ENCODE measurements around the gene CLSTN3. TPM values are rescaled to one million over a fixed set of nuclear protein-coding genes. Genes with fewer than 3 reads are reported as not detected.

Gene CLSTN3
- total RNA-seq, 1 donor from 2014 or later: 9.2 TPM

DNA sequence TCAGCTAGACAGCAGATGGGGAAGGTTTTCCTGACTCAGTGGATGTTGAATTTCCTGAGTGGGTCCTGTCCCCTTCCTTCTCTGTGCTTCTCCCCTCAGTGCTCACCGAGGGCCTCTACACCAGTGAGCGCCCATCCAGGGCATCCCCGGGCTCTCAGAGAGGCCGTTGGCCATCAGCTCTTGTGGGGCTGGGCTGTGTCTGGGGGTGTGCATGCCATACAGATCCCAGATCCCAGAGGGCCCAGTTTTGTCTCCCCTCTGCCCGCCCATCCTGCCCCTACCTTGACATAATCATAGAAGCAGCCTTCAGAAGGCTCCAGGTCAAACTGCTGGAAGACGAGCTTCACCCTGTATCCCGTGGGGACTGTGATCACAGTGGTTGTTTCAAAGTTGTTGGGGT lies 39.0 kb upstream of the CLSTN3 start:
- Histone ChIP-seq H3K36me3 (ENCODE audit: control insufficient read depth, insufficient read depth, low read length) (no peaks in the 10 kb centered on the region), H3K4me3 (ENCODE audit: low read depth, low read length) (no peak overlapping the region), H3K27me3 (ENCODE audit: control insufficient read depth, insufficient read depth, low read length) (peaks cover 4% of the 10 kb centered on the region)
- DNase-seq (ENCODE audit: low read depth) (no peak), FAIRE-seq (no peak)
- TF ChIP-seq, protein P1, sequence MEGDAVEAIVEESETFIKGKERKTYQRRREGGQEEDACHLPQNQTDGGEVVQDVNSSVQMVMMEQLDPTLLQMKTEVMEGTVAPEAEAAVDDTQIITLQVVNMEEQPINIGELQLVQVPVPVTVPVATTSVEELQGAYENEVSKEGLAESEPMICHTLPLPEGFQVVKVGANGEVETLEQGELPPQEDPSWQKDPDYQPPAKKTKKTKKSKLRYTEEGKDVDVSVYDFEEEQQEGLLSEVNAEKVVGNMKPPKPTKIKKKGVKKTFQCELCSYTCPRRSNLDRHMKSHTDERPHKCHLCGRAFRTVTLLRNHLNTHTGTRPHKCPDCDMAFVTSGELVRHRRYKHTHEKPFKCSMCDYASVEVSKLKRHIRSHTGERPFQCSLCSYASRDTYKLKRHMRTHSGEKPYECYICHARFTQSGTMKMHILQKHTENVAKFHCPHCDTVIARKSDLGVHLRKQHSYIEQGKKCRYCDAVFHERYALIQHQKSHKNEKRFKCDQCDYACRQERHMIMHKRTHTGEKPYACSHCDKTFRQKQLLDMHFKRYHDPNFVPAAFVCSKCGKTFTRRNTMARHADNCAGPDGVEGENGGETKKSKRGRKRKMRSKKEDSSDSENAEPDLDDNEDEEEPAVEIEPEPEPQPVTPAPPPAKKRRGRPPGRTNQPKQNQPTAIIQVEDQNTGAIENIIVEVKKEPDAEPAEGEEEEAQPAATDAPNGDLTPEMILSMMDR (IDR thresholded peaks at IDR 0.05; ENCODE audit: insufficient read depth, low read length, severe bottlenecking): no peak

DNA sequence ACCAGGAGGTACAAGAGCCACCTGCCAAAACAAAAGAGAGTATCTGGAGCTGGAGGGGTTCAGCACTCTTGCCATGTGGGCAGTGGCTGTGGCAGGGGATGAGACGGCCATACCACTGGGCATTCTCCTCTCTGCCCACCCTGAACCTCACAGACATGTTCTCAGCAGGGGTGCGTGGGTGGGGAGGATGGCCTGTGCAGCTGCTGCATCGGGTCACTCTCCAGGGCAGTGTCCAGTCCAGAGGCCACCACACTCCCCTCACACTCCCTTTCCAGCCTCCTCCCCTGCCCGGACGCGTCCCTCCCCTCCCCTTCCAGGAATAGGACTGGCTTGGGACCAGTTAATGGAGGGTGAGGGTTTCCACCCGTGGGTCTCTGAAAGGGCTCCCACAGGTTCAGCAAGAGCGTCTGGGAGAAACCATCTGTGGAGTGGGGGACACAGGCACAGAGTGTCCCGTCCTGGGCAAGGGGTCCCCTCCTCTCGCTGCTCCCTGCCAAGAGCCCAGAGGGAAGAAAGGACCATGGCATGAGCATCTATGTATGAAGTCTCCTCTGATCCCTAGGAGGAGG lies 38.4 kb upstream of the CLSTN3 start:
- FAIRE-seq: no peak

DNA sequence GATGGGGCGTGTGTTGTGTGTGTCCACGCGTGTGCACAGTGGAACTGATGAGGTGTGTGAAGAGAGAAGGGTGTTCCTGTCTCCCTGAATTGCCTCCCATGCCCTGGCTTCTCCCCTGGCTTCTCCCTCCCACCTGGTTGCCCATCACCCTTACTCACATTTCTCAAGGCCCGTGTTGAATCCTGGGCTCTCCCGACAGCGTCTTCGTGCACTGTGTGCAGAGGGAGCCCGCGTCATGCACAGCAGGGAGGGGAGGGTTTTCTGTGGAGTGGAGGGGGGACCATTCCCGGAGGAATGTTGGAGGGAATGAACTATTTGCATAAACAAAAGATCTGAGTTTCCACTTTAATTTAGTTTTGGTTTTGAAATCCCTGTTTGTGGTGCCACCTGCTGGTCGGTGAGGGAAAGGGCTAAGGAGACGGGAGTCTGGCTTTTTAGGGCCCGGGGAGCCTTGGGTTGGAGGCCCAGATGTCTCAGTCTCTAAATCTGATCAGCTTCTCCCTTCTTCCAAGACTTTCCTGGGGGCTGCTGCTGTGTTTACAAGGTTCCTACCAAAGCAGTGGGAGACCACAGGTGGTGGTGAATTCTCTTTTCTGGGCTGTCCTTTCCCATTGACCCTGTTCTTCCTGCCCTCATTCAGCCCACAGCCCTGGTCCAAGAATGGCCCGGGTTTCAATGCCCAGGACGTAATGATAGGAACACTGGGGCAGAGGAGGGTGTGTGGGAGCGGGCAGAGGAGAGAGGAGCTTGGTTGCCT lies 37.8 kb upstream of the CLSTN3 start, which contains the start of gene C1R:
Gene C1R (minus strand): TSS at position 217 of the 757 bp plus-strand sequence. CDS start 57 bp downstream, at position 160.
- Histone ChIP-seq H3K36me3 (ENCODE audit: control insufficient read depth, insufficient read depth, low read length) (no peaks in the 10 kb centered on the region), H3K27me3 (ENCODE audit: control insufficient read depth, insufficient read depth, low read length) (peaks cover 4% of the 10 kb centered on the region), H3K4me3 (ENCODE audit: low read depth, low read length) (peak within 1 kb of the TSS; percentile 33)
- DNase-seq (ENCODE audit: low read depth) (peak; percentile 52), FAIRE-seq (peak; percentile 18)
- TF ChIP-seq, protein P1 (IDR thresholded peaks at IDR 0.05; ENCODE audit: insufficient read depth, low read length, severe bottlenecking): peak; percentile 81

More for the DNA sequence above, 38.4 kb upstream of the CLSTN3 start:
- DNase-seq (ENCODE audit: low read depth): no peak
- no peak overlapping the region for H3K4me3 ChIP-seq (ENCODE audit: low read depth, low read length)
- no peaks in the 10 kb centered on the region for H3K36me3 ChIP-seq (ENCODE audit: control insufficient read depth, insufficient read depth, low read length)
- peaks cover 4% of the 10 kb centered on the region for H3K27me3 ChIP-seq (ENCODE audit: control insufficient read depth, insufficient read depth, low read length)
- TF ChIP-seq, protein P1 (IDR thresholded peaks at IDR 0.05; ENCODE audit: insufficient read depth, low read length, severe bottlenecking): no peak

DNA sequence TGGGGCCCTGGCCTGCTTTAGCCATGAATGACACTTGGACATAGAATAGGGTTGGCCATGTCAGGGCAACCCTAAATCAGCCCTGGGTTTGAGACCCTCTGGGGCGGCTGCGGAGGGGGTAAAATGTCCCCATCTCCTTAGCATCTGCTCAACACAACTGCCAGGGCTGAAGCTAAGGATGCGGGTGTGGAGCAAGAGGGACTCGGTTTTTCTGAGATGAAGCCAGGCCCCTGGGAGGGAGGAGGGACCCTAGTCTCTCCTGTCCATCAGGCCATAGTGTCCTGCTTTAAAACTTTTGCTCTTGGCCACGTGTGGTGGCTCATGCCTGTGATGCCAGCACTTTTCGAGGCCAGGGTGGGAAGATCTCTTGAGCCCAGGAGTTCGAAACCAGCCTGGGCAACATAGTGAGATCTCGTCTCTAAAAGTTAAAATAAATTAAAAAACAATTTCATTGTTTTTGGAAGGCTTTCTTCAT lies 37.1 kb upstream of the CLSTN3 start:
- DNase-seq (ENCODE audit: low read depth): no peak
- FAIRE-seq: no peak
- Histone ChIP-seq H3K27me3 (ENCODE audit: control insufficient read depth, insufficient read depth, low read length) (peaks cover 4% of the 10 kb centered on the region), H3K36me3 (ENCODE audit: control insufficient read depth, insufficient read depth, low read length) (peaks cover 2% of the 10 kb centered on the region), H3K4me3 (ENCODE audit: low read depth, low read length) (no peak overlapping the region)
- TF ChIP-seq, protein P1 (IDR thresholded peaks at IDR 0.05; ENCODE audit: insufficient read depth, low read length, severe bottlenecking): no peak

DNA sequence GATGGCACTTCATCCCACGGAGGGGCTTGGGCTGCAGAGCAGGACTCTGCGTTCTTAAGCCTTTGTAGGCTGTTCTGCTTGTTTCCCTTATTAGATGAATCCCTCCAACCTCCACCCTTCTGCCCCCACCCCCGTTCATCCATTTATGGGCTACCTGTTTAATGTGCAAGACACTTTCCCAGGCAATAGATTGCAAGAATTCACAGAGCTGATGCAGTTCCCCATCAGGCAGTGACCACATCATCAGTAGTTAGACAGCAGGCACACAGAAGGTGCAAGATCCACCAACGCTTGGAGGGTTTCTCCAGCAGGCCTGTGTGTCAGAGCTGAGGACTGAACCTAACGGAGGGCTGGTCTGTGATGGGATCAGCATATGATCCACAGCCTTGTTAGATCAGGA lies 36.7 kb upstream of the CLSTN3 start:
- Histone ChIP-seq H3K4me3 (ENCODE audit: low read depth, low read length) (no peak overlapping the region), H3K36me3 (ENCODE audit: control insufficient read depth, insufficient read depth, low read length) (peaks cover 2% of the 10 kb centered on the region), H3K27me3 (ENCODE audit: control insufficient read depth, insufficient read depth, low read length) (peaks cover 4% of the 10 kb centered on the region)
- TF ChIP-seq, protein P1 (IDR thresholded peaks at IDR 0.05; ENCODE audit: insufficient read depth, low read length, severe bottlenecking): no peak
- DNase-seq (ENCODE audit: low read depth) (no peak), FAIRE-seq (peak; percentile 94)
